Hematopoietic multipotent progenitor cell treated with erythropoietin and hydrocortisone succinate and interleukin-3 and kit ligand, for 17 days (in vitro differentiated cells): ENCODE measurements around the gene INSRR.

Experiments used
- DNase-seq: peaks from one replicate; pipeline ENCODE4 v3.0.0-alpha.2; 2015; ENCODE audit warnings: low spot score

INSRR gene

DNA sequence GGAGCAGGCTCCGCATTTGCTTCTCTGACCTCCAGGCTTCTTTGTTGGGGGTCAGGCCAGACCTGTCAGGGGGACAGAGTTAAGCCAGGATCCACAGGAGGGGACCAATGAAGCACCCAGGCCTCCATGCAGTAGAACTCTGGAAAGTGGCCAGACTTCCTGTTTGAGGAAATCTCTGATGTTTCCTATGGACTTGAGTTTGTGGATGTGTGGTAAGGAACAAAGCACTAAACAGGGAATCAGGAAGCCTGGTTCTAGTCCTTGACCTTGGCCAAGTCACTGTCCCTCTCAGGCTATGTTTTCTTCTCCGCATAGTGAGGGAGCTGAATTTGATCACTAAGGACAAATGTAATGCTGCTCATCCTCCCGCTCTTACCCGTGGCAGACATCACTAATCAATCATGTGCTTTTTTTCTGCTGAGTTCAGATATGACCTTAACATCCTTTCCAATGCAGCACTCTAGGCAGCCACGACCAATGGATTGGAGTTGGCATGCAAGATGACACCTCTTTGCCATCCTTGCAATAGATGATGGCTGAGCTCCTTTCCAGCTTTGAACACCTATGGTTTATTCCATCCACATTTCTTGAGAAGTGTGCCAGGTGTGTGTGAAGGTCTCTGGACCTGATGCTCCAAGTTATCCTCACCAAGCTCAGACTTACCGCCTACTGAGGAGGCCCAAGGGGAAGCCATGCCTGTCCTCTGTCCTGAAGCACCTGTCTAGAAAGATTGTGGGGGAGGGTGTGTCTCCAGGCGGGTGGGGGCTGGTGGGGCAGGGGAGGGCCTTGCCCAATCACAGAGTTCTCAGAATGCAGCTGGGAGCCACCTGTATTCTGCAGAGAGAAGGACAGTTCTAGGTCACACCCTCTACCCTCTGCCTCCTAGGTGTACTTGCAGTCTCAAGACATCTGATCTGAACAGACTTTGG is 52.1 kb downstream of the INSRR start:
- DNase-seq: no peak

GRCh38 chr1:156805766-156806511 is 53.0 kb downstream of the INSRR start:
- DNase-seq: no peak

DNA sequence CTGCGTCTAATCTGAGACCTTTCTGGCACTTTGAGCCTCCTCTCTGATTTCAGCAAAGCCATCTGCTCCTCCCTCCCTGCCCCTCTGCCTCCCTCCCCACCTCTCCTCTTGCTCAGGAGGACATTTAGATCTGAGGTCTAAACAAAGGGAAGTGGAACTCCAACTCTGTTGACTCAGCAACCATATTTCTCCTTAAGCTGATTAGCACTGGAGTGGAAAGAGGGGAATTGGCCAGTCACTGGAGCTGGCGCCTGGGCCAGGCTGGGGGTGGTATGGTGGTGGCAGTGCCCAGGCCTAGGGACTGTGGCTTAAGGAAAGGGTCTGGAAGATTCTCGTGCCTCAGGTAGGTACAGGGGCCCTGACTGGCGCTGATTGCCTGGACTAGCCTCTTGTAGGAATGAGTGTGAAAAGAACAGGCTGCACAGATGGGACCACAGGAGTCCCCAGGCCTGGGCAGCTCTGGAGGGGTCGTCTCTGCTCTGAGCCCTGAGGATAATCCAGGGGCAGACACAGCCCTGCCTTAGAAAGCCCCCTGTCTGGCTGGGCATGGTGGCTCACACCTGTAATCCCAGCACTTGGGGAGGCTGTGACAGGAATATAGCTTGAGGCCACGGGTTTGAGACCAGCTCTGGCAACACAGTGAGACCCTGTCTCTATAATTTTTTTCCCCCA is 54.2 kb downstream of the INSRR start:
- DNase-seq: no peak

DNA sequence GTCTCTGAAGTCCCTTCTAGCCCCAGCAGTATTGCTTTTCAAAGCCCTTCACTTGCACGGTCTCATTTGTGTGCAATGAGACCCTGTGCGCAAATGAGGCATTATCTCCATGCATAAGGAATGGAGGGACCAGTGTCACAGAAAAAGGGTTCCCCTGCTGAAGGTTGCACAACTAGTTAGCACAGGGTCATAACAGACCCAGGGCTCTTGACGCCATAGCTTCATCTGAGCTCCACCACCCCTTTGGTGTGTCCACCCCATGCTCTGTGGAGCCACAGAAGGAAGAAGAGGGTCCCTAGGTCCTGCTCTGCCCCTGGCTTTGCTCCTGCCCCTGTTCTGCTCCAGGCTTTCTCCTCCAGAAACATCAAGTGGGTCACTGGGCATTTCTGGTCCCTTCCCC is 54.9 kb downstream of the INSRR start:
- DNase-seq: no peak

DNA sequence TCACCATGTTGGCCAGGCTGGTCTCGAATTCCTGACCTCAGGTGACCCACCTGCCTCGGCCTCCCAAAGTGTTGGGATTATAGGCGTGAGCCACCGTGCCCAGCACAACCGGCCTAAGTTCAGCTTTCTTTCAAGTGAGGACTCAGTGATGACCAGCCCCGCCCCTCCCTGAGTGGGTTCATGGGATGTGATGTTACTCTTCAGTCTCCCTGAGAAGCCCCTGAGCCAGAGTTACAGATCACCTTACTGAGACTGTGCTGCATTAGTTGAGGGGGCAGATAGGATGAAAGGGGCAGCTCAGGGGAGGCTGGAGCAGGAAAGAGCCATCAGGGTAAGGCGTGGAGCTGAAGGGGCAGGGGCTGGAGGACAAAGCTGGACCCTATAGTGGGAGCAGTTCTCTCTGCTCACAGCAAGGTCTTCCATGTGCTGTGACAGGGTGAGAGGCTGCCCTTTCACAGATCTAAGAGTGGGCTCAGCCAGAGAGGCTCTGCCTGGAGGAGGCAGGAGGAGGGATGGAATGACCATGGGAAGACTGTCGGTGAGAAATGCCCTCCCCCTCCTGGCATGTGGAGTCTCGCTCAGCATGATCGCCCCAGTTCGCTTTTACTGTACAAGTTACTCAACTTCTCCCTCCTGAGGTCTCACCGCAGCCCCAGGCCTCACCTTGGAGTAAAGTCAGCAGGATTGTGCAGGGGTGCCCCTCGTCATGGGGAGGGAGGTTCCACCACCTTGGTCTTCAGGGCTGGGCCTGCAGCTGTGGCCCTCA is 55.6 kb downstream of the INSRR start:
- no peak for DNase-seq

DNA sequence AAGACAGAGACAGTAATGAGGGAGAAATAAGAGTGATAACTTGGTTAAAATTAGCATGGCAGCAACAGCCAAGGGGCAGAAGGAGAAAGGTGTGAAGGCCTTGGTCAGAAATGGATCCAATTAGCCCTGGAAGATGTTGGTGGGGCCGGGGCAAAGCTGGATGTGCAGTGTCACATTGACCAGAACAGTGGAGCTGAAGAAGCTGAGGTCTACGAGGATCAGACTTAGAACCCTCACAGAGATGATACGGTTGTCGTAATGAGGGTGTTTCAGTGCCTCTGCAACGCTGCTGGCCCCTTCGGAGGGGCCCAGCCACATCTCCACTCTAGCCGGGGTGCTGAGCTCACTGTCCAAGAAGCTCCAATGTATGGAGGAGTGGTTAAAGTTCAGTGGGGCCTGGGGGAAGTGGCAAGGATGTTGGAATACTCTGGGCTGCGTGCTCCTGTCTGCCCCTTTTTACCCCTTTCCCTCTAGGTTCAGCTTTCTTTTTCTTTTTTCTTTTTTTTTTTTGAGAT is 56.4 kb downstream of the INSRR start:
- no peak for DNase-seq

DNA sequence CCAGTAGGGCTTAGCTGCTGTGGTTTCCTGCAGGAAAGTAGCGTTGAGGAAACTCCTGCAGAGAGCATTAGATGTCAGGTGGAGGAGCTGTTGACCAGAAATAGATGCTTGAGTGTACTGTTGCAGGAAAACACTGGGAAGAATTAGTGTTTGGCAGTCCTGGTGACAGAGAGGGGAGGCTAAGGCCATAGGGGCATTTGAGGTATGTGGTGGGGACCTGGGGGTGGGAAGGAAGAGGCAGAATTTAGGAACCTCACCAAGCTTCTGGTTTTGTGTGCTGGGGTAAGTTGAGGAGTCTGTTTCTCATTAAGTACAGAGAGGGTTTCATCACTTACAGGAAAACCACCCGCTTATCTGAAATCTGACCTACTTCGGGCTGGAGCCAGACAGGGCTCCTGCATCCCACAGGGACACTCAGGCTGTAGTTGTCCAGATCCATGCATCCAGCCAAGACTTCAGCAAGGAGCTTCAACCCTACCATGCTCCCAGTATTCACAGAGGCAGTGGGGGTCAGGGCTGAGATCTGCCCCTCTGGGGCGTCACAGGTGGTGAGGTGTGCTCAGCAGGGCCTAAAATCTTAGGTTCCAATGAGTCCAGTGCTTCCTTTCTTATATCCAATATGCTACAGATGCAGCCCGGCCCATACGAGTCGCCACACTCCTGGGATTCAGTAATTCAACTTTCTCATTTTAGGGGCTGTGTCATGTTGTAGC is 57.4 kb downstream of the INSRR start:
- DNase-seq: no peak

DNA sequence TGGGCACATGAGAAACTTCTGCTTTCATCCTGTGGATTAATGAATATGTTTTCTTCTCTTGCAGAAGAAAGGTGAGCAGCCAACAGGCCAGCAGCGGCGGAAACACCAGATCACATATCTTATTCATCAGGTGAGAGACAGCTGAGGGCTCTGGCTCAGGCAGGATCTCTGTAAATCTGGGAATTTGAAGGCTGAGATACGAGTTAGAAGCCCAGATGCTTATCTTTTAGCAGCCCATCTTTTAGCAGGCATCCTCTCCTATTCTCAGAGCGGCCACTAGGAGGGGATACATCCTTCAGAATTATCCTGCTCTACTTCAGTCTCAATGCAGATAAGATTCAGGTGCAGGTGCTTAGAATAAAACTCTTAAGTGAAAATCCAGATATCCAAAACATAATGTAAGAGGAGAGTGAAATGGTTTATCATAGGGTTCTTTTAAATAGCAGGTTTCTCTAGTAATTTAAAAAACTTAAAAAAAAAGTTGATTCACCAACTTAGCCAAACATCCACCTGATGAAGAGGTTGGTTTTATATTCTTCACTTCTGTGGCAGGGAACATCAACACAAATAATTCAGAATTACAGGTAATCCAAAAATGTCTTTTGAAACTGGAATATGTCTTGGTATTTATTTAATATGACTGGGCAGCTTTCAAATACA is 61.6 kb downstream of the INSRR start:
- DNase-seq: peak; percentile 75

DNA sequence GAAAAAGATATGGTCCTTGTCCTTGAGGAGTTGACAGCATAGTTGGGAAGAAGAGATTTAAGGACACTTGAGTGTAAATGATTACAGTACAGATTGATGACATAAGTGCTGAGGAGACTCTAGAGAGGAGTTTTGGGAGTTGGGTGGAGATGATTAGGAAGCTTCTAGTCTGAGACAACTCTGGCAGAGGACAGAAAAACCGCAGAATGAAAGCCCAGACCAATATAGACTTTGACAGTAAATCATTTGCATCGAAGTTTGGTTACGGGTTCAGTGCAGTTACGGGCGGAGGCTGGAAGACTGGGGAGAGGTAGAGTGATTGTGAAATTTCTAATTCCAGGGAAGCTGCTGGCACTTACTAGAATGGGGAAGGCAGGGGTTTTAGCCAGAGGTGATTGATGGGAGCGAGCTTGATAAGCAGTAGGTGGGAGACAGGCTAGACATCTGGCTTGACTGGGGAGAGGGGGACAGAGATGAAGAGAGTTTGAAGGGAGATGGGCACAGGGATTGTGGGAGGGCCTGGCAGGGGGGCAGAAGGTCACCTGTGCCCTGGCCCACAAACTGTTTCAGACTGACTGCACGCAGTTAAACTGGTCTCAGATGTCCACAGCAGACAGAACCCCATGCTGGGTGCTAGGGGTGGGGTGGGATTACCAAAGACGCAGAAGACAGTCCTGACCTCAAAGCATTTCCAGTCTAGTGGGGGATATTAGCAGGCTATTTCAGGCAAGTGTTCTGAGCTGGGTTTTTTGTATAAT is 62.4 kb downstream of the INSRR start:
- no peak for DNase-seq

DNA sequence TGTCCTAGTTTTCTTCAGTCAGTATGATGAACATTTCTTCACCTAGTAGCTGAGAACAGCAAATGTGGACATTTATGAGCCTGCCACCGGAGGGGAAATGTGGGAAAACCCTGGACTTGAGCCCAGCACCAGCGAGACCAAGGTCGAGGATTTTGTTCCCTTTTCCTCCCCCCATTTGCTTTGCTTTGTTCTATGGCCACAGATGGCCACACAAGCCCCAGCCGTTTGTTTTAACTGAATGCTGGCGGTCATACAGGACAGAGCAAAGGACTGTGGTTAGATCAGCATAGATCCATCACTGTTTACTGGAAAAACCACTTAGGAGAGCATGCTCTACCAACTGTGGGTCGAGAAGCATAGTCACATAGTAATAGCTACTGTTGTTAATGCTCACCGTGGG is 63.1 kb downstream of the INSRR start:
- DNase-seq: no peak

DNA sequence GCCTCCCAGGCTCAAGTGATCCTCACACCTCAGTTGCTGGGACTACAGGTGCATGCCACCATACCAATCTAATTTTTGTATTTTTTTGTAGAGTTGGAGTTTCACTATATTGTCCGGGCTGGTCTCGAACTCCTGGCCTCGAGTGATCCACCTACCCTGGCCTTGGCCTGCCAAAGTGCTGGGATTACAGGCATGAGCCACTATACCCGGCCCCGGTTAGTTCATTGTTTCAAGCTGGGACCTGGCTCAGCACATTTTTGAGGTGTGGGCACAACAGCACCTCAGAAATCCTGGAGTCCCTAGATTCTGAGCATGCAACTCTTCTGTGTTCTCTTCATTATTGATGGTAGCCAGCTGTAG is 63.6 kb downstream of the INSRR start:
- no peak for DNase-seq

- DNase-seq: no peak
Measured at GRCh38 chr1:156794506-156795373, 64.2 kb downstream of the INSRR start.
